Fibroblast of mammary gland (primary cell): ENCODE data around the gene ZDHHC14.
A peak's percentile ranks its signal among the peaks of the same experiment; 100 is the strongest.

ENCODE experiments used
- DNase-seq: peaks from one replicate; pipeline ENCODE4 v3.0.0-alpha.2; 2010; ENCODE audit warnings: low read depth
- H3K4me3 ChIP-seq: 2 replicates; pipeline ENCODE4 v1.5.1; 2011; ENCODE audit warnings: low read depth, mild to moderate bottlenecking, low read length, moderate library complexity; ENCODE audit not compliant: control insufficient read depth
- TF ChIP-seq, protein P1 (sequence below): conservative IDR thresholded peaks from 2 replicates; pipeline ENCODE4 v1.5.1; 2011; ENCODE audit warnings: low read depth, low read length, inconsistent platforms; ENCODE audit not compliant: control insufficient read depth, insufficient read depth

ZDHHC14 gene

DNA sequence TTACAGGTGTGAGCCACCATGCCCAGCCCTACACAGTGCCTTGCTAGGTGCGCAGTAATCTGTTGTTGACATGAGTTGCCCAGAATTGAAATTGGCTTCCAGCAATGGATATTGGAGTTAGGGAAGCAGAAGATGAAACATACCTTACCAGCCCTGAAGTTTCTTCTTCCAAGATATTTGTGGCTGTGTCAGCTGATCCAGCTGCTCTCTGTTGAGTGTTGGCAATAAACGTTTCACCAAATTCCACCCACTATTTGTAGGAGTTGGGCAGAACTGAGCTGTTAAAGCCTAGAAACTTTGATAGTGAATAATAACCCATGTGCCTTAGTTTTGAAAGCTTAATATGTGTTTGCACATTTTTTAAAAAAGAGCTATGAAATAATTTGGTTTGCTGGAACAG is 223.8 kb downstream of the ZDHHC14 start:
- TF ChIP-seq, protein P1, sequence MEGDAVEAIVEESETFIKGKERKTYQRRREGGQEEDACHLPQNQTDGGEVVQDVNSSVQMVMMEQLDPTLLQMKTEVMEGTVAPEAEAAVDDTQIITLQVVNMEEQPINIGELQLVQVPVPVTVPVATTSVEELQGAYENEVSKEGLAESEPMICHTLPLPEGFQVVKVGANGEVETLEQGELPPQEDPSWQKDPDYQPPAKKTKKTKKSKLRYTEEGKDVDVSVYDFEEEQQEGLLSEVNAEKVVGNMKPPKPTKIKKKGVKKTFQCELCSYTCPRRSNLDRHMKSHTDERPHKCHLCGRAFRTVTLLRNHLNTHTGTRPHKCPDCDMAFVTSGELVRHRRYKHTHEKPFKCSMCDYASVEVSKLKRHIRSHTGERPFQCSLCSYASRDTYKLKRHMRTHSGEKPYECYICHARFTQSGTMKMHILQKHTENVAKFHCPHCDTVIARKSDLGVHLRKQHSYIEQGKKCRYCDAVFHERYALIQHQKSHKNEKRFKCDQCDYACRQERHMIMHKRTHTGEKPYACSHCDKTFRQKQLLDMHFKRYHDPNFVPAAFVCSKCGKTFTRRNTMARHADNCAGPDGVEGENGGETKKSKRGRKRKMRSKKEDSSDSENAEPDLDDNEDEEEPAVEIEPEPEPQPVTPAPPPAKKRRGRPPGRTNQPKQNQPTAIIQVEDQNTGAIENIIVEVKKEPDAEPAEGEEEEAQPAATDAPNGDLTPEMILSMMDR = no peak
- no peak for DNase-seq
- H3K4me3 ChIP-seq = no peak overlapping the region

- TF ChIP-seq, protein P1 = no peak
- no peak for DNase-seq
Observed at GRCh38 chr6:157605484-157605883, 224.5 kb downstream of the ZDHHC14 start.

GRCh38 chr6:157606516-157606915 is 225.5 kb downstream of the ZDHHC14 start:
- TF ChIP-seq, protein P1 = no peak
- no peak for DNase-seq
- no peak overlapping the region for H3K4me3 ChIP-seq

More at GRCh38 chr6:157605484-157605883, 224.5 kb downstream of the ZDHHC14 start:
- no peak overlapping the region for H3K4me3 ChIP-seq

- TF ChIP-seq, protein P1 = no peak
- DNase-seq = peak; percentile 8
- H3K4me3 ChIP-seq = no peak overlapping the region
Observed at GRCh38 chr6:157607317-157608109, 226.5 kb downstream of the ZDHHC14 start.

DNA sequence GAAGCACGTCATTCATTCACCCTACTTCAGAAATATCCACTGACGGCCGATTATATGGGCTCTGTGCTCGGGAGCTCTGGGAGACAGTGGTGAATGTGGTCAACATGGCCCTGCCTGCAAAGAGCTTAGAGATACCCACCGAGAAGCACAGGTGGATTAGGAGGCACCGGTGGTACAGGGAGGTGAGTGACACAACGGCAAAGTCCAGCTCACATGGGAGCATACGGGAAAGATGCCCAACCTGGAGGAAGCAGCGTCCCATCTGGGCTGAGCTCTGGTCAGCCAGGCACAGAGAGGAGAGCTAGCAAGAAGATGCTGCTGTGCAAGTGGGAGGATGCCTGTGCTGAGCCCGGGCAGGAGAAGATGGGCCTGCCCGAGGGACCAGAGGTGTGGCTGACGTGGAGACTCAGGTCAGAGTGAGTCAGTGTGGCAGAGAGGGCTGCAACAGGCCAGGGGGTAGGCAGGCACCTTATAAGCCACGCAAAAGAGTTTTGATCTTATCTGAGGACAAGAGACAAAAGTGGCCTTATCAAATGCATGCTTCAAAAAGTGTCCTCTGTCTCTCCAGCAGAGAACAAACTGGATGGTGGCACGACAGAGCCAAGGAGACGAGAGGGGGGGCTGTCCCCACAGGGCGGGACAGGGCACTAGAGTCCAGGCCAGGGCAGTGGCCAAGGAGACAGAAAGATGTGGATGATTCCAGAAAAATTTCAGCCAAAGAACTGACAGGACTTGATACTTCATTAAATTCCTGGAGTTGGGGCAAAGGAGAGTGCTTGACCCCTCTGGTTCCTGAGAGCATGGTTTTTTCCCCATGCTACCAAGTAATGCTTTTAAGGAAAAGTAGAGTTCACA is 227.5 kb downstream of the ZDHHC14 start:
- no peak overlapping the region for H3K4me3 ChIP-seq
- no peak for DNase-seq
- TF ChIP-seq, protein P1 = no peak

GRCh38 chr6:157609117-157609516 is 228.1 kb downstream of the ZDHHC14 start:
- no peak overlapping the region for H3K4me3 ChIP-seq
- TF ChIP-seq, protein P1 = no peak
- DNase-seq = no peak
